Activated CD4-positive, alpha-beta T cell treated with anti-CD3 and anti-CD28 coated beads for 48 hours (primary cell): Measurements from ENCODE around the gene NTPCR.

Experiments
- DNase-seq: peaks from one replicate; pipeline ENCODE4 v3.0.0-alpha.2; 2020

NTPCR gene

DNA sequence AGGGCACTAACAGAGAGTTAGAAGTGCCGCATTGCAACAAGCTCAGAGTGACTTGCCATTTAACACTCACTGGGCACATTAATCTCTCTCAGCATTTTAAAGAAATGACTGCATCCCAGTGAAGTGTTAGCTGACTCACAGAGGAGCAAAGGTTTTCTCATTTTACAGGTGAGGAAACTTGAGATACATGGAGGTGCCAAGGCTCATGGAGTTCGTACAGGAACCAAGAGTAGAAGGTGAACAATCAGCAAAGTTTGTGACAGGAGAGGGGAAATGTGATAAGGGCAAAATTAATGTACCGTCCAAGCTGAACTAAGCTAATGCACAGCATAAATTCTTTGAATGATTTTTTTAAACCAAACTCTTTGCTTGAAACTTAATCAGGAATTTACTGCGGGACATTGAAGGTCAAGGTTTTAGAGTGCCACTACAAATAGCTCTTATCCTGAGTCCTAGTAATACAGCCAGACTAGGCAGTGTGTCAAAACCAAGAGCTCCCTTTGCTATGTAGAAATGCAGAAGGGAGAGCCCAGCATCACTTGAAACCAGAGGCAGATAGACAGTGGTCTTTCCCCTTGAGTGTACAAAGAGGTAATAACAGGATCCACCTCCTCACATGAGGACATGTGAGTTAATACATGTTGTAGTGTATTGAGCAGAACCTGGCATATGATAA lies 22.4 kb upstream of the NTPCR start:
- no peak for DNase-seq

DNA sequence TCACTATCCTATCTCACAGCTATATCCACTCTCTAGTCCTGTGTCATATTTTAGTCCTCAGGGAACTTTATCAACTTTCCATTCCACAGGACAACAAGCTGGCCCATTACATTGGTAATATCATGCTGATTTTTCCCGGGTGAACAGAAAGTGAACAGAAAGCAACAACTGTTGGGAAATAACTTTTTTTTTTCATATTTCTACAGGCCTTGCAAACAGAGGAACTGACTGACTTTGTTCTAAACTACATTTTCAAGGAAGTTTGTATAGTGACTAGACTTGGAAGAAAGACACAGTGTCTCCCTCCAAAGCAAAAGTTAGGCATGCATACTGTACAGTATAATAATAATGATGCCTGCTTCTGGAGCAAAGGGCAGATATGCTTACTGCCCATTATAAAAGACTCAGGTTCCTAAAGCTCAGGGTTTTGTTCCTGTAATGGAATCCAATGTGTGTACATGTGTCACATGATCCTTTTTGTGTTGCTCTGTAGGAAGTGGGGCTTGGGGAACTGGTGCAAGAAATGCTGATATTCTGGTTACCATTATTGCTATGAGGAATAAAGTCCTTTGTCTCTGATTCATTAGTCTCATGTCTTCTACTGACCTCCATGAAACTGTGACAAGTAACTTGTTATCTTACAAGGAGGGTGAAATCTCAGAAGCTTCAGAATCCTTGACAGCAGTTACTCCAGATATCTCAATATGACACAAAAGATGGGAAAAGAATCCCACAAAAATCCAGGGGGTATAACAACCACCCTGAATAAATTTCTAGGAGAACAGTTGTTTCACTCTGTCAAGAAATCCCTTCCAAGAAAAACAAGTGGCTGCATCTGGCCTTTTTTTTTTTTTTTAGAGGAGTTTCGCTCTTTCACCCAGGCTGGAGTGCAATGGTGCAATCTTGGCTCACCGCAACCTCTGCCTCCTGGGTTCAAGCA lies 17.7 kb upstream of the NTPCR start:
- DNase-seq = no peak

DNA sequence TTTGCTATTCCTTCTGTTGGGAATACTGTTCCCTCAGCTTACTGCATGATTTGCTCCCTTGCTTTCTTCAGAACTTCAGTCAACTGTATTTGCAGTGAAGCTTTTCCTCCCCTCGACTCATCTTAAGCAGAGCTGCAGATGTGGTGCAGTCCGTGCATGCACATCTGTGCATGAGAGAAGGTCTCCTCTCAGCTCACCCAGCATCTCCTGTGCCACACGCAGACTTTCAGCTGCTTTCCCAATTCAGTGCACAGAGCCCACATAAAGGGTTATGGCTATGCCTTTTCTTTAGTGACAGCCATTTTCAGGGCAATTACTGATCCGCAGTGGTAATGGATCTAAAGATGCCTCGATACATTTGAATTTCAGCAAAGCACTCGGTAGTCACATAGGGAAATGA lies 13.5 kb upstream of the NTPCR start:
- no peak for DNase-seq

- DNase-seq = no peak
Measured at GRCh38 chr1:232937741-232938375, 12.6 kb upstream of the NTPCR start.

GRCh38 chr1:232938926-232939325 lies 11.5 kb upstream of the NTPCR start:
- no peak for DNase-seq

DNA sequence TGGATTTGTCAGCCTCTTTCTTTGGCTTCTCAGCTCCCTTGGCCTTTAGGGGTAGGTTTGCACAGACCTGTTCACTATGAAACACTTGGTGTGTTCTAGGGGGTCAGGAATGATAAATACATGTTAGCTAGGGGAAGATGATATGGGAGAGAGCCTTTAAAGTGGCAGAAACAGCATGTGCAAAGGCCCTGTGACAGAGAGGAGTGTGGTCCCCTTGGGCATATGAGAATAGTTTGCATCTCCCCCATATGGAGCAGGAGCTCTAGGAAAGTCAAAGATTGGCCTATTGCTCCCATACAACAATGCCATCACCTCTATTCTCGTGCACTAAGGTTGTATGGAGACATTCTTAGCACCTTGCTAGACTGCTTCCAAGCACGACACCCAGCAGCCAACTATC lies 10.7 kb upstream of the NTPCR start:
- DNase-seq = no peak

- no peak for DNase-seq
Measured at GRCh38 chr1:232940262-232940661, 10.1 kb upstream of the NTPCR start.

DNA sequence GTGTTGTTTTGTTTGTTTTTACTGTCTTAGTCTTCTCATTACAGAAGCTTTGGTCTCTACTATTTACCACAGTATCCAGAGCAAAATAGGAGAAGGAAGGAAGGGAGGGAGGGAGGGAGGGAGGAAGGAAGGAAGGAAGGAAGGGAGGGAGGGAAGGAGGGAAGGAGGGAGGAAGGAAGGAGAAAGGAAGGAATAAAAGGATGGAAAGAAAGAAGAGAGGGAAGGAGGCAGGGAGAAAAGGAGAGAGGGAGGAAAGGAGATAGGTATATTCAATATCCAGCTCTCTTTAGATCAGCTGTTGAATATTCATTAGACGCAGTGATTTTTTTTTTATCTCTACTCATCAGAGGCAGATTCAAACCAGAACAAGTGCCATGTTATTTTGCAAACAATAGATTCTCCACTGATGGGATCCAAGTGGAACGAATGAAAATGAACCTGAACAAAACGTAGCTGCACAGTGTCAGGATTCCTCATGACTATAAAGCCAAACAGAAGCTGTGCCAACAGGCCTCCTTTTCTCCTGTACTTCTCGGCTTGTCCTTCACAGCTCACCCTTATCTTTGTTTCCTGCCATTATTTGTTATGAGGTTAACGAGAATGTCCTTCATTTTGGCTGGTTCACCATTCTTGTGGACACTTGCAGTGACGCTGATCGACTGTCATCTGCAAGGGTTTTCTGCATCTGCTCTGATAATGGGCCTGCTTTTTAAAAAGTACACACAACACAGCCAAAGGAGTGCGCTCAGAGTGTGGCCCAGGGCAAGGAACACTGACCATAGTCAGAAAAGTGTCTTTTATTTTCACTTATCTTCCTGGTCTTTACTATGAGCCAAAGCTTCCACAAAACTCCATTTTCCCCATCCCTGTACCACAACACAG lies 7.8 kb upstream of the NTPCR start:
- DNase-seq = no peak

DNA sequence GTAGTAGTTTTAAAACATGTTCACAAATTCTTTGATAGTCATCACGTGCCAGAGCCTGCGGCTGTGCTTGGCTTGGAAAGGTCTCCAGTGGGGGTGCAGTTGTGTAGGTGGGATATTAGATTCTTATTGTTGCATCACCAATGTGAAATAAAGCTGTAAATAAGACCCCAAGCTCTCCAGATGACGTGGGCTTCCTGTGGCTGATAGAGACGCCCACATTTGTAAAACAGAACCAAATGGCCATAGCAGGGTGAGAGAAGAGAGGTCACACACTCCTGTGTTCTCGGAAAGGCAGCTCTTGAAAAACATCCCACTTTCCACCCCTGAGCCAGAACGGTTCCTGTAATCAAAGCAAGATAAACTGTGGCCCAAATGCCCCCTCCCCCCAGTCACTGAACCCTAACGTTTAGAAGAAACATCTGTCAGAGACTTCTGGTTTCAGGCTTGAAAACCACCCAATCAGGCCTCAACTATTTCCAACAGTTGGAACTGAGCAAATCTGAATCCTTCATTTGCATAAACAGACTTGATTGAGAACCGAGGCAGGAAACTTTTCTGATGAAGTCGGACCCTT lies 6.6 kb upstream of the NTPCR start:
- peak; percentile 31 for DNase-seq

- peak; percentile 9 for DNase-seq
Measured at GRCh38 chr1:232944347-232944746, 6.1 kb upstream of the NTPCR start.

DNA sequence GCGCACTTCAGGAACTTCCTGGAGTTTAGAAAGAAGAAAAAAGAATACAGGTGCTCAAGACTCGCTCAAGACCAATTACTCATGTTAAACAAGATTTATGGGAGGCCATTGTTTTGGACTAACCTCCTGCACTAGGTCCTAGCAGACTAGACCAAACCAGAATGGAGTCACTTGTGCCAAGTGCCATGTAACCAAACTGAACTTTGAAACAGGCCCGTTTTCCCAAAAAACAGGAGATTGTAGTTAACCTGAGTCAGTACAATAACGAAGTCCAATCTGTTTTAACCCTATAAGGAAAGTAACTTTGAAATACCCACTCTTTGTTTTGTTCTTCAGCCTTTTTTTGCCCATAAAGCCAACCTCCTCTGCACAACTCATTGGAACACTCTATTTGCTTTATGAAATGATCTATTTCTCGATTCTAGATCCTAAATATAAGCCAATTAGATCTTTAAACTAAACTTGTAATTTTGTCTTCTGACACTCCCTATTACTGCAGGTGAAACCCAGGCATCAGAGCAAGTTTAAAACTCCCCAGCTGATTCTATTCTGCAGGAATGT lies 695 bp upstream of the NTPCR start:
- DNase-seq = no peak

DNA sequence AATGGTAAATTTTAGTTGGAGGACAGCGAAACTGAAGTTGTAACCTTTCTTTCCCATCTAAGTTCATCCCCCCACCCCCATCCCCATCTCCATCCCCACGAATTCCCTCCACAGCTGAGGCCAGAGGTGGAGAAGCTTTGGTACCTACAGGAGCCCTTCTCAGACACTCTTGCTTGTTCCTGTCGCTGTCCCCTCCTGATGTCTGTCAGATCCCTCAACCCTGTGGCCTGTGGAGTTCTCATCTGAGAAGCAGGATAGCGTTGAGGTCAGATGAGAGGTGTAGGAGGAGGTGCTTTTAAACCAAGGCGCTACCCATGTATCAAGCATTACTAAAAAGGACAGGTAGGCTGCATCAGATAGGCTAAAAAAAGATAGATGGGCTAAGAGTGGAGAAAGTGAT lies 769 bp downstream of the NTPCR start:
- DNase-seq = peak; percentile 22

DNA sequence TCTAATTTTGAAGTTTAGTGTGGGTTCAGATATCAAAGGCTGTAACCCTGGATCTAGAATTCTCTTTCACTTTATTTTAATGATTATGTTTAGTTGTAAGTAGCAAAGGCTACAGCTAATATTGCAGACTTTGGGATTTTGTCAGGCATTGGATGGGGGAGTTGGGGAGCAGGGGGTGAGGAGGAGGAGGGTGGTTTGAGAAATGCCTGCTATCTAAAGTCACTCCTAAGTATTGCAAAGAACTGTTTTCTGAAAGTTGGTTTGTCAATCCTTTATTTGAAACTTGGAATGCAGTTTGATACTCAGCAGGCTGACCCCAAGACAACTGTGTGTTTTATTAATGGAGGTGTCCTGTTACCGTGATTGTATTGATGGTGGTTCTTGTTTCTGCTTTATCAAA lies 1.2 kb downstream of the NTPCR start:
- DNase-seq = no peak

GRCh38 chr1:232952514-232953499 lies 2.4 kb downstream of the NTPCR start:
- DNase-seq = peak; percentile 48

GRCh38 chr1:232954594-232955365 lies 4.4 kb downstream of the NTPCR start:
- DNase-seq = no peak

GRCh38 chr1:232956081-232956480 lies 5.7 kb downstream of the NTPCR start:
- no peak for DNase-seq

- no peak for DNase-seq
Measured at GRCh38 chr1:232958067-232958466, 7.7 kb downstream of the NTPCR start.

DNA sequence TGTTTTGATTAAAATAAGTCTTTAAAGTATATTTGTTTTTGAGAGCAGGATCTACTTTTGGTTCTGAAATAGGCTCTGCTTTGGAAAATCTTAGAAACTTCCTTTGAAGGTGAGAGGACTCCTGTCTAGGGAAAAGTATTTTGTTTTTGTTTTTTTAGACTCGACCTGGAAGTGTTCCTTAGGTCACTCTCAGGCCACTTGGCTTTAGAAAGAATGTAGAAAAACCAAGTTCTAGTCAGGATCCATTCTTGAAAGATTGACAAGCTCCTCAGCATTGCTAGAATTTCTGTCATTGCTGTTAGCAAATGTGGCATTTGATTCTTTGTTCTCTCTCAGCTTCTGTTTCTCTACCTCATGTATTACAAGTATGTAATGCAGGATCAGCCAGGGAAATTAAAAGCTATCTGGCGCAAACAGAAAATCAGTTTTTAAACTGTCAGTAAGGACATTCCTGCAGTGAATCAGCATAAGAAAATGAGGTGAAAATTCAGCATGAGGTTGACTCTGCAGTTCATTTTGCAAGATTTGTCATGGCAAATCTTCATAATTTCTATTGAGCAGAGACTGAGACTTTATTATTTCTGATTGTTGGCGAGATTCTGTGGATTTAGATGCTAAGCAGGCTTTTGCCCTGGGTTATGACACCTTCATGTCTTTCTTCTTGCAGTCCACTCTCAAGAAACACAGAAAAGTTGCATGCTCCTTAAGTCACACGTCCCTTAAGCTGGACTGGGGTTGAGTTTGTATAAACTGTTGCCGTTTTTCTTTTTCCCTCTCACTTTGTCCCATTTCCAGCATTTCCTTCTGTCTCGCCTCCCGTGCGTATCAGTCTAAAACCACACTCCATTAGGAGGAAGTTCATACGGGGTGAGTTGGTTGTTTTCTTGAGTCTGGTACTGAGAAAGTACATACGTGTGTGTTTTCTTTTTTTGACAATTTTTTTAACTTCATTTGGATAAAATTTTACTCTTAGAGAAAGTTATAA lies 12.6 kb downstream of the NTPCR start:
- no peak for DNase-seq

GRCh38 chr1:232964601-232965000 lies 14.2 kb downstream of the NTPCR start:
- no peak for DNase-seq
